Tibial artery (tissue), 4 donors: ENCODE data around the gene BATF3.

Source experiments
- DNase-seq, 2 donors: peaks; one replicate each; pipeline ENCODE4 v3.0.0-alpha.2; 2019
- H3K27ac ChIP-seq, 2 donors: fragments of 200-600 bp; sonication (generic) in 1 of 2; 1 replicate in 1 of 2; 2 replicates in 1 of 2; pipeline ENCODE4 v1.5.1; 2018 to 2019; ENCODE audit warnings: mild to moderate bottlenecking in 1 of 2
- H3K27me3 ChIP-seq, 2 donors: fragments of 200-600 bp; sonication (generic) in 1 of 2; one replicate each; pipeline versions ENCODE4 v1.5.1 to v1.6.0; 2016 to 2019
- H3K36me3 ChIP-seq, 3 donors: fragments of 200-600 bp; sonication (generic) in 2 of 3; one replicate each; pipeline ENCODE4 v1.5.1; 2016 to 2019; ENCODE audit warnings: mild to moderate bottlenecking in 2 of 3
- H3K4me1 ChIP-seq, 4 donors: fragments of 200-600 bp; sonication (generic) in 2 of 4; 1 replicate in 3 of 4; 2 replicates in 1 of 4; pipeline ENCODE4 v1.5.1; 2016 to 2019
- H3K4me3 ChIP-seq, 2 donors: fragments of 200-600 bp; sonication (generic) in 1 of 2; 1 replicate in 1 of 2; 2 replicates in 1 of 2; pipeline ENCODE4 v1.5.1; 2018 to 2019; ENCODE audit warnings: mild to moderate bottlenecking in 2 of 2
- H3K9me3 ChIP-seq, 3 donors: fragments of 200-600 bp; sonication (generic) in 1 of 3; one replicate each; pipeline ENCODE4 v1.5.1; 2016 to 2019
- intact Hi-C: fragments of 100-400 bp; cut with DNase I; formaldehyde crosslinking; loops from one replicate; pipeline ENCODE4 v1.15.0; 2023; ENCODE audit warnings: low total_unique reads
- TF ChIP-seq, protein P1 (sequence below), 2 experiments: fragments of 200-600 bp in 1 of 2; fragments of 450-650 bp in 1 of 2; IDR thresholded peaks; one replicate each; pipeline ENCODE4 v1.5.1; 2017 to 2019; ENCODE audit warnings: antibody characterized with exemption in 2 of 2, mild to moderate bottlenecking in 1 of 2, moderate library complexity in 1 of 2

Gene BATF3

DNA sequence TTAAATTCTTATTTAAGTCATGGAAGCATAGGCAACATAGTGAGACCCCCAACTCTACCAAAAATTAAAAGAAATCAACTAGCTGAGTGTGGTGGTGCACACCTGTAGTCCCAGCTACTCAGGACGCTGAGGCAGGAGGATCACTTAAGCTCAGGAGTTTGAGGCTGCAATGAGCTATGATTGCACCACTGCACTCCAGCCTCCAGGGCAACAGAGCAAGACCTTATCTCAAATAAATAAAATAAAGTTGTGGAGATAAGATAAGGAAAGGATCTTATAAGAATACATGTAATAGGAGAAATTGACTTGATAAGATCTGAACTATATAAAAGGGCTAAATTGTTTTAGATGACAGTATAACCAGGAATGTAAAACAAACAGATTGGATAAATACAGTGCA, 2.3 kb upstream of the BATF3 start:
- no peak overlapping the region for H3K4me3 ChIP-seq
- TF ChIP-seq, protein P1, sequence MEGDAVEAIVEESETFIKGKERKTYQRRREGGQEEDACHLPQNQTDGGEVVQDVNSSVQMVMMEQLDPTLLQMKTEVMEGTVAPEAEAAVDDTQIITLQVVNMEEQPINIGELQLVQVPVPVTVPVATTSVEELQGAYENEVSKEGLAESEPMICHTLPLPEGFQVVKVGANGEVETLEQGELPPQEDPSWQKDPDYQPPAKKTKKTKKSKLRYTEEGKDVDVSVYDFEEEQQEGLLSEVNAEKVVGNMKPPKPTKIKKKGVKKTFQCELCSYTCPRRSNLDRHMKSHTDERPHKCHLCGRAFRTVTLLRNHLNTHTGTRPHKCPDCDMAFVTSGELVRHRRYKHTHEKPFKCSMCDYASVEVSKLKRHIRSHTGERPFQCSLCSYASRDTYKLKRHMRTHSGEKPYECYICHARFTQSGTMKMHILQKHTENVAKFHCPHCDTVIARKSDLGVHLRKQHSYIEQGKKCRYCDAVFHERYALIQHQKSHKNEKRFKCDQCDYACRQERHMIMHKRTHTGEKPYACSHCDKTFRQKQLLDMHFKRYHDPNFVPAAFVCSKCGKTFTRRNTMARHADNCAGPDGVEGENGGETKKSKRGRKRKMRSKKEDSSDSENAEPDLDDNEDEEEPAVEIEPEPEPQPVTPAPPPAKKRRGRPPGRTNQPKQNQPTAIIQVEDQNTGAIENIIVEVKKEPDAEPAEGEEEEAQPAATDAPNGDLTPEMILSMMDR (IDR thresholded peaks at IDR 0.05): no peak
- no peaks in the 10 kb centered on the region for H3K9me3 ChIP-seq
- intact Hi-C loops: no loop called here
- H3K27ac ChIP-seq: no peak overlapping the region
- H3K36me3 ChIP-seq: no peaks in the 10 kb centered on the region
- no peak for DNase-seq
- no peaks in the 10 kb centered on the region for H3K27me3 ChIP-seq
- H3K4me1 ChIP-seq: peaks cover 0 to 24% (median 13%) of the 10 kb centered on the region in 4 donors

DNA sequence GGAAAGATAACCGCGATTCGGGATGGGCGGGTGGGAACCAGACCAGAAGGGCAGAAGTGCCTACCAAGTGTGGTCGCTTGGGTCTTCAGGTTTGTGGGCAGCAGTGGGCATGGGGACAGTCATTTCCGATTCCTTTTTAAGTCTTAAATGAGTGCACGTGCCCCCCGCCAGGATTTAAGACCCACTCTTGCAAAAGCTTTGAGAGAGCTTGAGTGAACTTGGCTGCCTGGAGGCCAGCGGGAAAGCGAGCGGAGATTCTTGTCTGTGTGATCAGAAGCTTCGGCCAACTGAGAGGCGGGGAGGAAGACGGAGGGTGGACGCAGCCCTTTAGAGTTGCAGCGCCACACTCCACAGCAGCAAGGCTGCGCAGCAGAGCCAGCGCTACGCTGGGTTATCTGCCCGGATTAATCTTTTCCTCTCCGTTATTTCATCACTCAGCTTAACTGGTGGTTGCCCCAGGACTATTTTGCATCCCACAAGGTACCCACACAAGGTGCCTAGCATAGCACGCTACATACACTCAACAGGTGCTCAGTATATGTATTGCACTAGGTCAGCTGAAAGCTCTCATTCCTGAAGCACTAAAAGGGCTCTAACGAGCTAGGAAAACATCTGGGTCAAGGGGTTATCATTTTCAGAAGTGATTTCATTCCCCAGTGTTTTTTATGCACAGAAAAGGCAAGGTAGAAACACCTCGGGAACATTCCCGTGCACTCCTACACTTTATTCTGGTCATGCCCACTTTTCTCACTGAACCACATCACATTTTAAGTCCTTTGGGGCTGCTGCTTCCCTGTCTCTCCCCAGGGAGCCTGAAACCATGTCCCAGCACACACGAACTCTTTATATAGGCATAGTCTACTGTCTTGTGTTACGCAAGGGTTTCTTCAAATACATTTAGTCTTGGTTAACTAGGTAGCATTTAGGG, 1.5 kb upstream of the BATF3 start:
- H3K4me1 ChIP-seq: peaks cover 0 to 24% (median 13%) of the 10 kb centered on the region in 4 donors
- no peaks in the 10 kb centered on the region for H3K27me3 ChIP-seq
- no peaks in the 10 kb centered on the region for H3K36me3 ChIP-seq
- no peaks in the 10 kb centered on the region for H3K9me3 ChIP-seq
- TF ChIP-seq, protein P1 (IDR thresholded peaks at IDR 0.05): no peak
- peak overlapping the region; percentile 57 to 86 for H3K4me3 ChIP-seq
- intact Hi-C loops: no loop called here
- peak overlapping the region; percentile 88 to 90 for H3K27ac ChIP-seq
- DNase-seq: peak; percentile 72 to 77

DNA sequence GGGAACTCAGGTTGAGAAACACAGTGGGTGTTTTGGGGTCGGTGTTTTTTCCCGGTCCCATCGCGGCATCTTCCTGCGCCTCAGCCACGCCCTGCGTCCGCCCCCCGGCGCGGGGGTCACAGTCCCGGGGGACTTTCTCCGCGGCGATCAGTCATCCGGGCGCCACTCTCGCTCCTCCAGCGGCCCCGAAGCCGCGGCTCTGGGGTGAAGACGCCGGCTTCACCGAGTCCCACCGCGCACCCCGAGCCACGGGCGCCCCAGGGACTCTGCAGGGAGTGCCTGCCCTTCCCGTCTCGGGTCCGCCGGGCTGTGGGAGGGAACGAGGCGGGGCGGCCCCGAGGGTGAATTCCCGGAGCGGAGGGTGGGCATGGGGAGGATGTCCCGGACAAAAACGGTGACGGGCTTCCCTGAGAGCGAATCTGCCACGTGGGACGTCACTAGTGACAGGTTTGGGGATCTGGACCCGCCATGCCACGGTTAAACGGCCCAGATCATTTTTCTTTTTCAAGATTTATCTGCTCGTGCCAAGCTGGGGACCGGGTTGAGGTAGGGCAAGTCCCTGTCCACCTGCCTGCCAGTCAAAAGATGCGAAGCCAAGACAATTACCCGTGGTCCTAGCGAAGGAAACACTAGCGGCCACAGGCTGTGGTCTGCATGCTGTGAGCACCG, 717 bp upstream of the BATF3 start:
- peak; percentile 35 to 75 for DNase-seq
- H3K4me1 ChIP-seq: peaks cover 0 to 24% (median 13%) of the 10 kb centered on the region in 4 donors
- peak overlapping the region; percentile 88 to 90 for H3K27ac ChIP-seq
- H3K4me3 ChIP-seq: peak overlapping the region; percentile 57 to 86
- no peaks in the 10 kb centered on the region for H3K9me3 ChIP-seq
- intact Hi-C loops: no loop called here
- TF ChIP-seq, protein P1 (IDR thresholded peaks at IDR 0.05): no peak
- no peaks in the 10 kb centered on the region for H3K36me3 ChIP-seq
- no peaks in the 10 kb centered on the region for H3K27me3 ChIP-seq

DNA sequence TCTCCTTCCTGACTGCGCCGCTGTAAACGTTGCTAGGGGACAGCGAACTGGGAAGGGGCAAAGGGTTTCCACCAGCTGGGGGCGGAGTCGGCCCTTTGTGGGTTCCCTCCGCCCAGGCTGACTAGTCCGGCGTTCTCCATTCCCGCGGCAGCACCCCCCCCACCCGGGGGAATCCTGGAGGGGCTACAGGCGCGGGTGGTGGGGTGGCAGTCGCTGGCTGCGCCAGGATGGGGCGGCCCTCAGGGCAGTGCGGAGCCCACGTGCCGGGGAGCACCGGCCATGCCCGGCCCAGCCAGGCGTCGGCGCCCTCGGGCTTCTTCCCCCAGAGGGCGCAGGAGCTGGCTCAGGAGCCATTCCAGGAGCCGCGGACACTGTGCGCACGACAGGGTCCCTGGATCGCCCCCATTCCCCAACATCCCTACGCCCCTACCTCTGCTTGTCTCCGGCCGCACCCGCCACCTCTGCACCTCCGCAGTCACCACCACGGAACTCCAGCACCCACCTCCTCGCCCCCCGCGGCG, 476 bp downstream of the BATF3 start:
- Histone ChIP-seq H3K27me3 (no peaks in the 10 kb centered on the region), H3K4me1 (peaks cover 0 to 24% (median 13%) of the 10 kb centered on the region in 4 donors), H3K4me3 (peak overlapping the region; percentile 57 to 86), H3K36me3 (no peaks in the 10 kb centered on the region), H3K9me3 (no peaks in the 10 kb centered on the region), H3K27ac (peak overlapping the region; percentile 88 to 90)
- TF ChIP-seq, protein P1 (IDR thresholded peaks at IDR 0.05): peak in 1 of 2 experiments; percentile 55
- intact Hi-C loops: loop anchor here (10.0 kb wide), 1 partner anchor 214 kb away; no protein-coding TSS in a partner anchor
- peak; percentile 33 to 69 for DNase-seq

DNA sequence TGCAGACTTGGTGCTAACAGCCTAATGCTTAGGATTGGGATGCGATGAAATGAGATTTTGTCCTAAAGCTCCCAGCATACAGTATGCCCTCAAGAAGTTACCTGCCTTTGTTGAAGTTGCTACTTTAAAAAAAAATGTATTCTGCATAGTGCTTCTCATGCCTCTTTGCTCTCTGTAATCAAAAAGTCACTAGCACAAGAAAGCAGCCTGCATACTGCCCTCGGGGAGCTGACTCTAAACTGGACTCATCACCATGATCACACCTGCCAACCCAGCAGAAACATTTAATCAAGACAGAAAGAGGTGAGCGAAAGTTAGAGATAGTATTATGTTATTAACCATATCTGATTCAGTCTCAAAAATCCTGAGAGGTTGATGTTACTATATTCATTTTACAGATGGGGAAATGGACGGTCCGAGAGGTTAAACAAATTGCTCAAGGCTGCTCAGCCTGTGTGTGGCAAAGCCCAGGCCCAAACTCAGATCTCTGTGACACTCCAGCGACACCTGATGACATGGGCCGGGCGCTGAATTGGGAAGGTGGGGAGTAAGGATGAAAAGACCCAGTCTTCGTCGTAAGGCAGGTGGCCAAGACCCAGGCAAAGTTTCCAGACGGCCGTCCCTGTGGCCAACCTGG, 1.1 kb downstream of the BATF3 start:
- peak overlapping the region; percentile 57 to 86 for H3K4me3 ChIP-seq
- H3K9me3 ChIP-seq: no peaks in the 10 kb centered on the region
- intact Hi-C loops: loop anchor here (10.0 kb wide), 1 partner anchor 214 kb away; no protein-coding TSS in a partner anchor
- no peaks in the 10 kb centered on the region for H3K36me3 ChIP-seq
- H3K27me3 ChIP-seq: no peaks in the 10 kb centered on the region
- H3K4me1 ChIP-seq: peaks cover 0 to 24% (median 13%) of the 10 kb centered on the region in 4 donors
- H3K27ac ChIP-seq: peak overlapping the region; percentile 88 to 90
- DNase-seq: no peak
- TF ChIP-seq, protein P1 (IDR thresholded peaks at IDR 0.05): no peak
